Effector CD8-positive, alpha-beta T cell (primary cell): ENCODE measurements around the gene NEDD4L.

Experiments used
- DNase-seq: peaks from one replicate; lab custom pipeline; 2025; lab: John Stamatoyannopoulos, UW

Gene NEDD4L

GRCh38 chr18:58095222-58095621 is 51.2 kb downstream of the NEDD4L start:
- no peak for DNase-seq

GRCh38 chr18:58095655-58096054 is 51.6 kb downstream of the NEDD4L start:
- DNase-seq, result no peak

GRCh38 chr18:58096658-58097057 is 52.6 kb downstream of the NEDD4L start:
- DNase-seq, result no peak

GRCh38 chr18:58097121-58097906 is 53.3 kb downstream of the NEDD4L start:
- DNase-seq, result no peak

- DNase-seq, result no peak
Observed at GRCh38 chr18:58097907-58098166, 53.8 kb downstream of the NEDD4L start.

GRCh38 chr18:58098706-58099105 is 54.7 kb downstream of the NEDD4L start:
- no peak for DNase-seq

GRCh38 chr18:58100154-58100553 is 56.1 kb downstream of the NEDD4L start:
- no peak for DNase-seq

GRCh38 chr18:58101291-58101794 is 57.3 kb downstream of the NEDD4L start:
- no peak for DNase-seq

DNA sequence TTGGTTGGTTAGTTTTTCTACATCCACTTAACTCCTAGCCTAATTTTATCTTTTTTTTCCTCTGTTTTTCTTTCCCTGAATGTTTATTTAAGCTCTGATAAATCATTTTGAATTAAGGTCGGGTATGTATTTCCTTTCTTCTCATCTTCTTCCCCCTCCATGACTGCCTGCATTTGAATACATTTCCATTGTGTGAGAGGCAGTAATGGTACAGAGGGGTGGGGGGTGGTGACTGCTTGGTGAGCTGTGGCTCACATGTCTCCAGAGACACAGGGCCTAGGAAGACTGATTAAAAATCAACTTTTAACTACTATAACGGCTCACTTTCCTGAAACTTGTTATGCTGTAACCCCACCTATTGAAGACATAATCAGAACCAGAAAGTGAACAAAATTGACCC is 58.0 kb downstream of the NEDD4L start:
- no peak for DNase-seq

- DNase-seq, result no peak
Observed at GRCh38 chr18:58102875-58103274, 58.8 kb downstream of the NEDD4L start.

- DNase-seq, result no peak
Observed at GRCh38 chr18:58103339-58103985, 59.4 kb downstream of the NEDD4L start.

DNA sequence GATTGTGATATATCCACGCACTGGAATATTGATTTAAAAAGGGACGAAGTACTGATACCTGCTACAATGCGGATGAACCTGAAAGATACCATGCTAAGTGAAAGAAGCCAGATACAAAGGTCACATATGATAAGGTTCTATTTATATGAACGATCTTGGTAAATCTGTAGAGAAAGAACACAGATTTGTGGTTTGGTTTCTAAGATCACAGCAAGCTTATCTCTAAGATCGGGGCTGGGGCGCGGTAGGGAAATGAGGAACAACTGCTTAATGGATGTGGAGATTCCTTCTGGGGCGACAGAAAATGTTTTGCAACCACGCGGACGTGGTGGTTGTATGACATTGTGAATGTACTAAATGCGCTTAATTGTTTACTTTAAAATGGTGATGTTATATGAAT is 60.1 kb downstream of the NEDD4L start:
- DNase-seq, result no peak

DNA sequence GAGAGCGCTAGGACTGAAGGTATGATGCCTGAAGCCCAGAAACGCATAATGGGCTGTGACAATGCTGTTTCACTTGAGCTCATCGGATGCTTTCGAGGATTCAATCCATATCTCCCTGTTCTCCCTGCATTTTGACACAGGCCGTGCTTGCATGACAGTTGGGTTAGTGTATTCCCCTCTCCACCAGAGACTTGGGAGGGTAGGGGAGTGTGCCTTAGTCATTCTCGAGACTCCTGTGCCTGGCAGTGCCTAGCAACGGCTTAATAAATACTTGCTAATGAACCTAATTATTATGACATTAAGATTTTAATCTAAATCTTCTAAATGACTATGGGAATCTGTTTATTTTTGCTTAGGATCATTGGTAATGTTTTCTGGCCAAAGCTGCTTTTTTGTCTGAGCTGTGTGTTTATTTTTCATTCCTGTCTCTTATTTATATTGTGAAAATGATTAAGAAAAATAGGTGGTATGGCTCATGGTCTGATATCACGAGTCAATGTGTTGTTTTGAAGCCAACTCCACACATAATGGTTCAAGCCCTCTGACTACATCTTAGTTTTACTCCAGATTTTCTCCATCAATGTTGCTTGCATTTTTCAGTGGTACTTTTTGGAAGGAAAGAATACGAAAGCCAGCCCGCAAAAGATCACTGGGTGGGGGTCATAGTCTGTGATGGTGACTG is 61.3 kb downstream of the NEDD4L start:
- no peak for DNase-seq

DNA sequence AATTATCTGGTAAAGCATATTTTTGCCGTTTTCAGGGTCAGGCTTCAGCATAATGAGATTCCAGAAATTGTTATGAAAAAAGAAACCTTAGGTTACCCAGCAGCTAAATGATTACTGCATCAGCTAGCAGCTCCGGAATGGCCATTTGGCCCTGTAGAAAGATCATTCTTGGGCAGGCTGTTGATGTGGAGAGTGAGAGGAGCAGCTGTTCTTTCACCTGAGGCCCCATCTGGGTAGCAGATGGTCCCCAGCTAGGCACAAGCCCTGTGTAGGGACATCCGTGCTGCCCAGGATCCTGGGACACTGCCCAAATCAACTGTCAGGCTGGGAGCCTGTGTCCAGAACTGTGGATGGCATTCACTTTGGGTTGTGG is 61.8 kb downstream of the NEDD4L start:
- no peak for DNase-seq

GRCh38 chr18:58106289-58107070 is 62.5 kb downstream of the NEDD4L start:
- DNase-seq, result no peak

DNA sequence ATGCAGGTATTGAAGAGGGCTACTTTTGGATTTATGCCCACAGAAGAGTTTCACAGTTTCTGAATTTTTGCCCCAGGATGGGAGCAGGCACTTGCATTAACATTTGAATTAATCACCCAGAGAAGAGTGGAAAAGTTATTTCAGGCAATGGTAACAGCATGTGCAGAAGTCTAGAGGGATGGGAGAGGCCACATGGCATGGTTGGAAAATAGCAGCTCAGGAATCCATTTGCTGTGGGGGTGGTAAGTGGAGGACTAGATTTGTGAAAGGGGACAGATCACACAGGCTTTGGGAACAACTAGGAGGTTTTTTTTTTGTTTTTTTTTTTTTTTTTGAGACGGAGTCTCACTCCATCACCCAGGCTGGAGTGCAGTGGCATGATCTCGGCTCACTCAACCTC is 65.2 kb downstream of the NEDD4L start:
- DNase-seq, result no peak

DNA sequence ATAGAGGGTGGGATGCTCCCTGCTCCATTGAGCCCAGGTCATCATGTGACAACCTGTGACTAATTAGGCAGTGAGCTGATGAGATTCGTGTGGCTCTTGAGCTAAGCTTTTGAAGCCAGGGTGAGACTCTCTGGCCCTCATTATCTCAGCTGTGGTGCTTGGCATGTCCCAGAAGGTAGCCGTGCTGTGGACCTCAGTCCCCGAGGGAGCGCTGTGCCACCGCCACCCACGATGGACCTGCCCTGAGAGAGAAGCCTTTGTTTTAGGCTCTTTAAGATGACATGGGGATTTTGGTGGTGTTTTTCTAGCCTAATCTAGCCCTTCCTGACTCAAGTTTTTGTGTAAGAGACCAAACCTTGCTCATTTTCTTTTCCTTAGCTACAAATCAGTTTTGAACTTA is 66.4 kb downstream of the NEDD4L start:
- DNase-seq, result no peak

- no peak for DNase-seq
Observed at GRCh38 chr18:58112174-58112573, 68.1 kb downstream of the NEDD4L start.

DNA sequence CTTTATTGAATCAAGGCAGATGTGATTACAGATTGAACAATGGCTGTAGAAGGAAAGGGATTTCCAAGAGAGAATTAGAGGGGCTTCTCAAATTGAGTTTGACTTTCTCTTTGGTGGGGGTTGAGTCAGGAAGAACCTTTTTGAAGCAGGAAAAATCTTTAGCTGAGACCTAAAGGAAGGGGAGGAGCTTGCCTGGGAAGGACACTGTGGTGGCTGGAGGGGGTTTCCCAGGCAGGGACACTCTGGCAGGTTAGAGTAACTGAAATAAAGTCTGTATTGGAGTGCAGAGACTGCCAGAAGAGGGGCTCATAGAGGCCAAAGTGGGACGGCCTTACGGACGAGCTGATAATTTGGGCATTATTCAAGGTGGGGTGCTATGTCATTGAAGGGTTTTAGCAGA is 69.3 kb downstream of the NEDD4L start:
- no peak for DNase-seq

DNA sequence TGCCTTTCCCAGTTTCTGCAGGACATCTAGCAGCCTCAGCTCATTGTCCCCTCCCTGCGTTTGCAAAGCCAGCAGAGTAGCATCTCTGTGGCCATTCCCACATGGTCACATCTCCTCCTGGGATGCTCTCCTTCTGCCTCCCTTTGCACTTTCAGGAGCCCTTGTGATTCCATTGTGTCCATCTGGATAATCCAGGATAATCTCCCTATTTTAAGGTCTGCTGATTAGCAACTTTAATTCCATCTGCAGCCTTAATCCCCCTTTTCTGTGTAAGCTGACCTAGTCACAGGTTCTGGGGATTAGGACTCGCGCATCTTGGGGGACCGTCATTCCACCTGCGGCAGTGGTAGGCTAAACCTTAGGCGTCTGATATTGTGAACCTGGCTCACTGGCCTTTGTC is 70.7 kb downstream of the NEDD4L start:
- no peak for DNase-seq

DNA sequence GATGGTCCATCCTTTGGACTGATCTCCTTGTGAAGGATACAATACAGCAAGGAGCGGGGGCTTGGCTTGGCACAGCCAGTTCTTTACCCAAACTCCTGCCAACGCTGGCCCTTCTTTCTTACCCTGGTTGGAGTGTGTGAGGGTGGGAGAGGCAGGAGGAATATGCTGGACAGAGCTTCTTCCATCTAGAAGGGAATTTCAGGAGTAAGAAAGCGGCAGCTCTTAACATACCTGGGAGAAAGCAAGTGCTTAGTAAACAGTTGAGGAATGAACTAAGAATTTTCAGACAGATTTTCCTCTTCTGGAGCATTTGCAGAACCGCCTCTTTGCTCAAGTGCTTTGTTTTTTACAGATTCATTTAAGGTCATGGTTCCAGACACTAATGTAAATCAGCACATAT is 72.8 kb downstream of the NEDD4L start:
- no peak for DNase-seq

GRCh38 chr18:58117786-58118403 is 73.9 kb downstream of the NEDD4L start:
- DNase-seq, result no peak
